ENCODE data around the gene CCDC186. TPM values are rescaled to one million over a fixed set of nuclear protein-coding genes. Genes with fewer than 3 reads are reported as not detected.

The CCDC186 gene
- total and polyA plus RNA-seq, 2 of the 4 experiments (the other 2 are of a cell fraction): 3.0 to 6.1 TPM

DNA sequence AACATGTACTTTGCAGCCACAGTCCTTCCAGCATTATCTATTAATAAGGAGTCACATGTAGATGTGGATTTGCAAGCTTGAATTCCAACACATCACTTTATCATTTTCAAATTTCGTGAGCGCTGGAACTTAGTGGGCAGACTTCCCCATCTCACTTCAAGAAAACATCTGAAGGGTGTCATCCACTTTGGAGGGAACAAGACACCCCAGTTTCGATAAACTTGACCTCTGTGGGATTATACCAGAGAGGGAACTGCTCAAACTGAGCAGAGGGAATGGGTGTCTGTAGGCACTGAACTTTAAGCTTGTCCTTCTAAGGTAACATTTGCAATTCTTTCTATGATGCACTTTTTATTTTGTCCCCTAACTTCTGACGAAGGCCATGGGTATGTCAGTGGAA lies 102.8 kb downstream of the CCDC186 start:
- Histone ChIP-seq H3K4me2 (ENCODE audit: low read depth, low read length) (no peak overlapping the region), H3K27ac (ENCODE audit: insufficient read depth, low read length) (no peak overlapping the region), H3K4ac (ENCODE audit: low read depth, low read length) (no peak overlapping the region), H4K5ac (ENCODE audit: low read depth, low read length) (no peak overlapping the region), H2BK120ac (ENCODE audit: low read depth, low read length) (no peak overlapping the region), H2AK9ac (replicated peaks; ENCODE audit: low read depth, low read length, poor library complexity) (no peak overlapping the region), H2AFZ (replicated peaks; ENCODE audit: low read length, poor library complexity) (no peak overlapping the region), H2BK5ac (ENCODE audit: low read depth, low read length, poor library complexity, severe bottlenecking) (no peak overlapping the region), H4K20me1 (ENCODE audit: insufficient read depth, low read length) (no peaks in the 10 kb centered on the region), H3K18ac (ENCODE audit: low read depth, low read length) (no peak overlapping the region), H3K79me1 (ENCODE audit: low read depth in 1 of 2, low read length in 2 of 2) (no peaks in the 10 kb centered on the region), H3K27me3 (ENCODE audit: control insufficient read depth, insufficient read depth, low read length) (peaks cover 6% of the 10 kb centered on the region; the same call in 1 of the 2 replicates), H3K4me3 (ENCODE audit: insufficient read depth, low read depth, low read length) (no peak overlapping the region), H3K56ac (ENCODE audit: extremely low read depth, insufficient read depth, low read length) (no peak overlapping the region), H3K4me1 (ENCODE audit: control insufficient read depth, insufficient read depth, low read length) (no peaks in the 10 kb centered on the region), H4K91ac (ENCODE audit: insufficient read depth, low read depth, low read length) (no peak overlapping the region), H3K9me3 (ENCODE audit: control insufficient read depth, insufficient read depth, low read length) (no peaks in the 10 kb centered on the region), H2BK15ac (ENCODE audit: low read depth, low read length) (no peak overlapping the region), H3K9me1 (ENCODE audit: insufficient read depth, low read length) (no peaks in the 10 kb centered on the region), H3K23ac (ENCODE audit: low read depth, low read length) (no peak overlapping the region), H4K8ac (ENCODE audit: low read depth in 2 of 2, low read length in 2 of 2) (no peak overlapping the region), H2AK5ac (ENCODE audit: low read depth, low read length) (no peak overlapping the region), H3K14ac (replicated peaks; ENCODE audit: low read depth, low read length) (no peak overlapping the region), H2BK20ac (ENCODE audit: low read depth, low read length) (no peak overlapping the region), H3K36me3 (ENCODE audit: control insufficient read depth, insufficient read depth, low read length) (no peaks in the 10 kb centered on the region), H3K9ac (ENCODE audit: low read depth, low read length) (no peak overlapping the region)
- POLR2A ChIA-PET (ENCODE audit: unreplicated experiment): no interaction called here
- intact Hi-C loops (cut with micrococcal nuclease): no loop called here
- CTCF ChIA-PET: no interaction called here
- no peak for TF ChIP-seq RAD21 (IDR thresholded peaks at IDR 0.05; ENCODE audit: low read length)
- no peak for TF ChIP-seq MAZ (IDR thresholded peaks at IDR 0.05; ENCODE audit: borderline replicate concordance, low read depth, low read length)
- no peak for TF ChIP-seq MAFK (IDR thresholded peaks at IDR 0.05; ENCODE audit: low read depth, low read length)
- TF ChIP-seq RFX5 (IDR thresholded peaks at IDR 0.05; ENCODE audit: low read depth, low read length): no peak
- no peak for TF ChIP-seq FOS (IDR thresholded peaks at IDR 0.05; ENCODE audit: low read depth, low read length)
- TF ChIP-seq, protein P1, sequence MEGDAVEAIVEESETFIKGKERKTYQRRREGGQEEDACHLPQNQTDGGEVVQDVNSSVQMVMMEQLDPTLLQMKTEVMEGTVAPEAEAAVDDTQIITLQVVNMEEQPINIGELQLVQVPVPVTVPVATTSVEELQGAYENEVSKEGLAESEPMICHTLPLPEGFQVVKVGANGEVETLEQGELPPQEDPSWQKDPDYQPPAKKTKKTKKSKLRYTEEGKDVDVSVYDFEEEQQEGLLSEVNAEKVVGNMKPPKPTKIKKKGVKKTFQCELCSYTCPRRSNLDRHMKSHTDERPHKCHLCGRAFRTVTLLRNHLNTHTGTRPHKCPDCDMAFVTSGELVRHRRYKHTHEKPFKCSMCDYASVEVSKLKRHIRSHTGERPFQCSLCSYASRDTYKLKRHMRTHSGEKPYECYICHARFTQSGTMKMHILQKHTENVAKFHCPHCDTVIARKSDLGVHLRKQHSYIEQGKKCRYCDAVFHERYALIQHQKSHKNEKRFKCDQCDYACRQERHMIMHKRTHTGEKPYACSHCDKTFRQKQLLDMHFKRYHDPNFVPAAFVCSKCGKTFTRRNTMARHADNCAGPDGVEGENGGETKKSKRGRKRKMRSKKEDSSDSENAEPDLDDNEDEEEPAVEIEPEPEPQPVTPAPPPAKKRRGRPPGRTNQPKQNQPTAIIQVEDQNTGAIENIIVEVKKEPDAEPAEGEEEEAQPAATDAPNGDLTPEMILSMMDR (conservative IDR thresholded peaks at IDR 0.05; ENCODE audit: low read depth, low read length): no peak
- TF ChIP-seq BHLHE40 (IDR thresholded peaks at IDR 0.05; ENCODE audit: low read depth, low read length): no peak
- in situ Hi-C loops (cut with MboI; ENCODE audit: low sequenced_read_pairs): no loop called here
- no TSS peak for BruUV-seq (replicated peaks)
- WGBS, 2 experiments (ENCODE audit: extremely low coverage in 2 of 2, insufficient read length in 1 of 2): no CpG with 5 or more reads among the region's 4 CpGs
- ATAC-seq (ENCODE audit: low read depth) (no peak), DNase-seq (no peak)
- dilution Hi-C loops (cut with HindIII; ENCODE audit: low sequenced_read_pairs, unreplicated experiment): no loop called here

Small RNA genes lying within 50 kb of the gene (microRNA-seq; reads per million reads assigned to microRNA genes)
- gene RF02277 (ENCODE audit: insufficient read depth, insufficient read length) (not detected), gene RNU6-709P (ENCODE audit: insufficient read depth, insufficient read length) (not detected)

Small RNA genes lying within 50 kb of the gene (small RNA-seq; reads per million reads assigned to genes)
- gene RF02277: 0 reads per million in 5 experiments
- gene RNU6-709P: 0 reads per million in 5 experiments

Other genes with a start within 250 kb of the CCDC186 start
- not detected in 2 replicates for gene ADRB1, start 130.3 kb downstream of the CCDC186 start, total RNA-seq (2012; rRNA removed)
- not detected in 2 replicates for gene ADRB1, start 130.3 kb downstream of the CCDC186 start, polyA plus RNA-seq (2012; rRNA removed)
- gene TDRD1, start 5.2 kb upstream of the CCDC186 start, total RNA-seq (2012; rRNA removed): not detected in 2 replicates
- not detected in 2 replicates for gene TDRD1, start 5.2 kb upstream of the CCDC186 start, polyA plus RNA-seq (2012; rRNA removed)
- not detected in 2 replicates for gene VWA2, start 65.1 kb upstream of the CCDC186 start, total RNA-seq (2012; rRNA removed)
- gene VWA2, start 65.1 kb upstream of the CCDC186 start, polyA plus RNA-seq (2012; rRNA removed): not detected in 2 replicates
- under 0.01 TPM in 1 of 2 replicates, not detected in the other for gene AFAP1L2, start 230.3 kb upstream of the CCDC186 start, total RNA-seq (2012; rRNA removed)
- gene AFAP1L2, start 230.3 kb upstream of the CCDC186 start, polyA plus RNA-seq (2012; rRNA removed): 0.10 and 0.22 TPM in 2 replicates